ENCODE data around the gene NTSR1. TPM values are rescaled to one million over a fixed set of nuclear protein-coding genes. Genes with fewer than 3 reads are reported as not detected.

The NTSR1 gene
- total and polyA plus RNA-seq, 2 experiments from 2014 or later, result 0.15 to 1.4 TPM

GRCh38 chr20:62660768-62661167, 47.9 kb upstream of the NTSR1 start (continued):
- no peak for TF ChIP-seq ZNF462 (CRISPR knock-in tag; IDR thresholded peaks at IDR 0.05)
- no peak for TF ChIP-seq STAT1 (IDR thresholded peaks at IDR 0.05; ENCODE audit: unreplicated experiment)
- TF ChIP-seq ZNF331 (CRISPR knock-in tag; IDR thresholded peaks at IDR 0.05; ENCODE audit: low read depth), result no peak
- TF ChIP-seq EZH2phosphoT487 (IDR thresholded peaks at IDR 0.05; ENCODE audit: unreplicated experiment), result no peak

GRCh38 chr20:62661647-62662046, 47.0 kb upstream of the NTSR1 start:
- Histone ChIP-seq H3K4me1 (ENCODE audit: insufficient read depth) (no peaks in the 10 kb centered on the region), H2AFZ (no peak overlapping the region)
- TF ChIP-seq JUNB (IDR thresholded peaks at IDR 0.05; ENCODE audit: unreplicated experiment), result no peak
- no peak for TF ChIP-seq ZNF462 (CRISPR knock-in tag; IDR thresholded peaks at IDR 0.05)
- TF ChIP-seq ETS1 (IDR thresholded peaks at IDR 0.05), result no peak
- TF ChIP-seq EZH2 (IDR thresholded peaks at IDR 0.05; ENCODE audit: low read depth, unreplicated experiment), result no peak

More at GRCh38 chr20:62661647-62662046, 47.0 kb upstream of the NTSR1 start:
- no peaks in the 10 kb centered on the region for H3F3A ChIP-seq (replicated peaks; ENCODE audit: low read depth)
- H3K9me2 ChIP-seq (ENCODE audit: insufficient read depth), result no peaks in the 10 kb centered on the region
- no peak for DNase-seq (ENCODE audit: low spot score)
- no peaks in the 10 kb centered on the region for H3K79me2 ChIP-seq (replicated peaks; ENCODE audit: insufficient read depth)
- no peak overlapping the region for H3K4me2 ChIP-seq
- no peak overlapping the region for H3K4me3 Mint-ChIP-seq
- no peaks in the 10 kb centered on the region for H3K9me3 Mint-ChIP-seq
- peaks cover 1% of the 10 kb centered on the region for H3K27me3 Mint-ChIP-seq (ENCODE audit: insufficient read depth, low read depth, poor library complexity)
- no peak overlapping the region for H3K4me3 ChIP-seq
- no peaks in the 10 kb centered on the region; the same call in 2 of the 3 replicates for H3K36me3 Mint-ChIP-seq (ENCODE audit: low read depth)
- H3K27ac Mint-ChIP-seq, result no peak overlapping the region
- peaks cover 7% of the 10 kb centered on the region for H3K4me1 Mint-ChIP-seq
- no peaks in the 10 kb centered on the region; the same call in 1 of the 2 replicates for H4K20me1 ChIP-seq (replicated peaks; ENCODE audit: insufficient read depth)
- H3K36me3 ChIP-seq (ENCODE audit: insufficient read depth), result no peaks in the 10 kb centered on the region; the same call in 1 of the 2 replicates
- H3K27ac ChIP-seq (ENCODE audit: low read depth), result no peak overlapping the region
- no peaks in the 10 kb centered on the region for H3K27me3 ChIP-seq (ENCODE audit: insufficient read depth)
- no peak for ATAC-seq

Data from GM23338 (cell line).